Frontal cortex (tissue), 4 donors: ENCODE results near the gene NALCN. TPM values are rescaled to one million over a fixed set of nuclear protein-coding genes. Genes with fewer than 3 reads are reported as not detected.

Source experiments
- DNase-seq, 2 donors: peaks; one replicate each; pipeline ENCODE4 v3.0.0; 2012; ENCODE audit warnings: low spot score in 2 of 2
- FAIRE-seq: peaks from 2 replicates; lab custom pipeline; 2012; peaks lifted over from hg19 to GRCh38; lab: Jason Lieb, UNC
- total RNA-seq: library from RNA; depleted of rRNA; stranded (reverse); fragments of >200 nt; gene quantifications from one replicate; pipeline ENCODE4 v1.2.3, GENCODE V29; 2014
- donor health status: control.
- donor health status: control.
- donor health status: control.

NALCN gene
- total RNA-seq, 1 donor from 2014 or later: 34.6 TPM

- FAIRE-seq: no peak
- DNase-seq: no peak
Measured at GRCh38 chr13:101219609-101220265, 196.6 kb downstream of the NALCN start.

- DNase-seq (no peak), FAIRE-seq (no peak)
Measured at GRCh38 chr13:101218484-101218883, 197.8 kb downstream of the NALCN start.

GRCh38 chr13:101217086-101217485, 199.2 kb downstream of the NALCN start:
- DNase-seq (no peak), FAIRE-seq (no peak)

GRCh38 chr13:101211261-101211660, 205.0 kb downstream of the NALCN start:
- no peak for FAIRE-seq
- no peak for DNase-seq

- DNase-seq (no peak), FAIRE-seq (no peak)
Measured at GRCh38 chr13:101210774-101211173, 205.5 kb downstream of the NALCN start.

- no peak for FAIRE-seq
- DNase-seq: no peak
Measured at GRCh38 chr13:101209206-101209893, 207.0 kb downstream of the NALCN start.

- no peak for DNase-seq
- FAIRE-seq: no peak
Measured at GRCh38 chr13:101205408-101205807, 210.9 kb downstream of the NALCN start.

GRCh38 chr13:101204270-101205020, 211.9 kb downstream of the NALCN start:
- FAIRE-seq (no peak), DNase-seq (no peak)

GRCh38 chr13:101202590-101202989, 213.7 kb downstream of the NALCN start:
- no peak for DNase-seq
- no peak for FAIRE-seq

GRCh38 chr13:101190976-101191375, 225.3 kb downstream of the NALCN start:
- DNase-seq (no peak), FAIRE-seq (no peak)

GRCh38 chr13:101190337-101190736, 226.0 kb downstream of the NALCN start:
- no peak for FAIRE-seq
- no peak for DNase-seq

- FAIRE-seq: no peak
- DNase-seq: no peak
Measured at GRCh38 chr13:101185606-101186005, 230.7 kb downstream of the NALCN start.

GRCh38 chr13:101181076-101181685, 235.1 kb downstream of the NALCN start:
- FAIRE-seq: no peak

GRCh38 chr13:101179021-101179420, 237.3 kb downstream of the NALCN start:
- DNase-seq (no peak), FAIRE-seq (no peak)

More at GRCh38 chr13:101181076-101181685, 235.1 kb downstream of the NALCN start:
- no peak for DNase-seq

GRCh38 chr13:101178406-101178805, 237.9 kb downstream of the NALCN start:
- FAIRE-seq (no peak), DNase-seq (no peak)

GRCh38 chr13:101170306-101170705, 246.0 kb downstream of the NALCN start:
- no peak for DNase-seq
- no peak for FAIRE-seq

GRCh38 chr13:101157261-101157660, 259.0 kb downstream of the NALCN start:
- FAIRE-seq (no peak), DNase-seq (no peak)

GRCh38 chr13:101155920-101156319, 260.4 kb downstream of the NALCN start:
- DNase-seq: no peak
- FAIRE-seq: no peak

- no peak for DNase-seq
- FAIRE-seq: no peak
Measured at GRCh38 chr13:101152184-101152583, 264.1 kb downstream of the NALCN start.

GRCh38 chr13:101150998-101151397, 265.3 kb downstream of the NALCN start:
- FAIRE-seq (no peak), DNase-seq (no peak)
